ENCODE data around the gene HLA-DPA1.

HLA-DPA1 gene

DNA sequence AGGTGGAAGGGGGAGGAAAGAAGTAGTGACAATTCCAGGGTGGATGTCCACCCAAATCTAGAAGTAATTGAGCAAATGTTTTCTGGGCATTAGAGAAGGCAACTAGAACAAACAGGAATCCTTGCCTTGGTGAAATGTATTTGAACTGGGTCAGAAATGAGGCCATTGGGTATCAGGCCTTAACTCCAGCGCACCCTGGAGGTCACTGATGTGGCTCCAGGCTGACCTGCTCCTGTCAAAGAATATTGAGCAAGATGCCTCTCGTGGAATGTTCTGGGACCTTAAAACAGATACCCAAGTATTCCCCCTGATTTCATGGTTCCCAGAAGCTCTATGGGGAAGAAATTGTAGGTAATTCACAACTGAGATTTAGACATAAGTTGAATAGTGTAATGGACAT lies 9.3 kb upstream of the HLA-DPA1 start:
- TF ChIP-seq JUND (IDR thresholded peaks at IDR 0.05; ENCODE audit: low read depth), result no peak
- no peak for DNase-seq (ENCODE audit: low read depth in 1 of 2, low spot score in 1 of 2)
- in situ Hi-C loops (cut with HindIII; ENCODE audit: low pct_unique_long_range_greater_than_20kb, low sequenced_read_pairs), result no loop called here

DNA sequence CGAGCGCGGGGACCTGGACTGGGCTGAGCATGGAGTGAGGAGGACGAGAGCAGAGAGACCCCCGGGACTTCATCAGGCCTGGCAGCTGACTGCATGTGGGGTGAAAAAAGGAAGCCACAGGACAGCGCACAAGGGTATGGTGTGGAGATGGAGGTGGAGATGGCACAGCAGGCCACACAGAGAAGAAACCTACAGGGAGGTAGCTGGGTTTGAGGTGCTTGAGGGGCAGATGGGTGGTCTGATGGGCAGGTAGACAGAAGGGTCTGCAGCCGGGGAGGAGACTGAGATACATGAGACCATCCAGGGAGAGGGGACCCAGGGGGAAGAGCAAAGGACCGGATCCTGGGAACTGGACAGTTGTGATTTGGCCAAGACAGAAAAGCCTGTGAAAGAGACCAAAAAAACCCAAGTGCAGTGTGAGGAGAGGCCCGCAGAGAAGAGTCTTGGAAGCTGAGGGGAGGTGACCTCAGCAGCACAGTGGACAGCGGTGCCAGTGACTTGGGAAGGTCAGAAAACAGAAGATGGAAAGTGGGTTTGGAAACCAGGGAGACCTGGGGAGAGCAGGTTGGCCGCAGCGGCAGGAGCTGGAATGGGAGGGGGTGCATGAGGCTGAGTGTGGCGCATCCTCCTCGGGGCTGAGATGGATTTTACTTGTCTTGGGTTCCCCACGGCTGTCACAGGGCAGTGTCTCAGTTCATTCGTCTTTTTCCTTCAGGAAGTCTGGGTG lies 7.8 kb upstream of the HLA-DPA1 start:
- DNase-seq (ENCODE audit: low read depth in 1 of 2, low spot score in 1 of 2), result no peak
- TF ChIP-seq JUND (IDR thresholded peaks at IDR 0.05; ENCODE audit: low read depth), result no peak
- in situ Hi-C loops (cut with HindIII; ENCODE audit: low pct_unique_long_range_greater_than_20kb, low sequenced_read_pairs), result no loop called here

DNA sequence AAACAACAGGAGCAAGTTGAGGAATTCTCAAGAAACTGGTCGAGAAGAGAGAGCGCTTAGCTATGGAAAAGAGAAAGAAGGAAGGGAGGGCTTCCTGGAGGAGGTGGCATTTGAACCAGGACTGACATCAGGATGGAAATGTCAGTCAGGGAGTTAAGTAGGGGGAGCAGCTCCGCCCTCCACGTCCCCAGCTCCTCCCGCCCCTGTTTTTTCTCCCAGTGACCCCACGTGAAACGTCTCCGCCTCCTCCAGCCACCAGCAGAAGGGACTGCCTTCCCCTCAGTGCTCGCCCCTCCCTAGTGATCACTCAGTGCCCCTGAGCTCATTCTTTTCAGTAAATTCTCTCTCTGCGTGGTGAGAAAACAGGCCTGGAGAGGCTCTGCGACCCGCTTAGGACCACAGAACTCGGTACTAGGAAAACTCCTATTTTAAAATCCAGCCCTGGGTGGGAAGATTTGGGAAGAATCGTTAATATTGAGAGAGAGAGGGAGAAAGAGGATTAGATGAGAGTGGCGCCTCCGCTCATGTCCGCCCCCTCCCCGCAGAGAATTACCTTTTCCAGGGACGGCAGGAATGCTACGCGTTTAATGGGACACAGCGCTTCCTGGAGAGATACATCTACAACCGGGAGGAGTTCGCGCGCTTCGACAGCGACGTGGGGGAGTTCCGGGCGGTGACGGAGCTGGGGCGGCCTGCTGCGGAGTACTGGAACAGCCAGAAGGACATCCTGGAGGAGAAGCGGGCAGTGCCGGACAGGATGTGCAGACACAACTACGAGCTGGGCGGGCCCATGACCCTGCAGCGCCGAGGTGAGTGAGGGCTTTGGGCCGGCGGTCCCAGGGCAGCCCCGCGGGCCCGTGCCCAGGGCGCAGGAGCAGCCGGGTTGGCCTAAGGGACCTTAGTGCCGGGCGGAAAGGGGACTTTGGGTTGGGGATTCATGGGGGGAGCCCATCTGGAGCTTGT lies 7.0 kb upstream of the HLA-DPA1 start:
- in situ Hi-C loops (cut with HindIII; ENCODE audit: low pct_unique_long_range_greater_than_20kb, low sequenced_read_pairs), result no loop called here

DNA sequence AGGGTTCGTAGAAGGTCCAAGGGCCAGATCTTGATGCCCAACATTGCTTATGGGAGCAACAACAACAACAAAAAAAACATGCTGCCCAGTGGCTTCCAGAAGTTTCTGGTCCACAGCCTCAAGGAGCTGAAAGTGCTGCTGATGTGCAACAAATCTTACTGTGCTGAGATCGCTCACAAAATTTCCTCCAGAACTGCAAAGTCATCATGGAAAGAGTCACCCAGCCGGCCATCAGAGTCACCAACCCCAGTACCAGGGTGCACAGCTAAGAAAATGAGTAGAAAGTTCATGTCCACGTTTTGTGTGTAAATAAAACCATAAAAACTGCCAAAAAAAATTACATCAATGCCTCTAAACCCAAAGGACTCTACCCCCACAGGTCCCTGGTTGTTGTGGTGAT lies 6.1 kb upstream of the HLA-DPA1 start:
- no peak for TF ChIP-seq JUND (IDR thresholded peaks at IDR 0.05; ENCODE audit: low read depth)
- in situ Hi-C loops (cut with HindIII; ENCODE audit: low pct_unique_long_range_greater_than_20kb, low sequenced_read_pairs), result no loop called here
- no peak for DNase-seq (ENCODE audit: low read depth in 1 of 2, low spot score in 1 of 2)

More for the DNA sequence above, 7.0 kb upstream of the HLA-DPA1 start:
- no peak for TF ChIP-seq JUND (IDR thresholded peaks at IDR 0.05; ENCODE audit: low read depth)
- DNase-seq (ENCODE audit: low read depth in 1 of 2, low spot score in 1 of 2), result no peak

DNA sequence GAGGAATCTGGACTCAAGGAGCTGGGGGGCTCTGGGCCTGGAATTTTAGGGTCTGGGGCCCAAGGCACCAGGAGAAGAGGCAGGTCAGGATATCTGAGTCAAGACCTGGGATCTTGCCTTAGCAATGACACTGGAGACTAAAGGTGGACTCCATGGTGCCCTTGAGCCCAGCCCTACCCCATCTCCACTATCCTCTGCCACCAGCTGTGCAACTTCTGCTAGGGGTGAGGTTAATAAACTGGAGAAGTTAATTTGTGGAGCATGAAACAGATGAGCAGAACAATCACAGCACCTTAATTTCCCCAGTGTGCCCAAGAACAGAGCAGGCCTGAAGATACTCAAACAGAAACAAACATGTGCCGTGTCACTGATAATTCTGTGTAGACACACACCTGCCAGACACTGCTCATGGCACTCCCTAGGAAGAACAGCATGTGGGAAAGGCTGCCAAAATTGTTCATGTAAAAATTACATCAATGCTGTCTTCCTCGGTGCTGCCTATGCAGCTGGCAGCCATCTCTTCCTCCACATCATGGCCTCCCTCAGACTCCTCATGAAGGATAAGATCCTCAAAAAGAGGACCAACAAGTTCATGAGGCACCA lies 5.6 kb upstream of the HLA-DPA1 start:
- no peak for DNase-seq (ENCODE audit: low read depth in 1 of 2, low spot score in 1 of 2)
- in situ Hi-C loops (cut with HindIII; ENCODE audit: low pct_unique_long_range_greater_than_20kb, low sequenced_read_pairs), result no loop called here
- TF ChIP-seq JUND (IDR thresholded peaks at IDR 0.05; ENCODE audit: low read depth), result no peak

DNA sequence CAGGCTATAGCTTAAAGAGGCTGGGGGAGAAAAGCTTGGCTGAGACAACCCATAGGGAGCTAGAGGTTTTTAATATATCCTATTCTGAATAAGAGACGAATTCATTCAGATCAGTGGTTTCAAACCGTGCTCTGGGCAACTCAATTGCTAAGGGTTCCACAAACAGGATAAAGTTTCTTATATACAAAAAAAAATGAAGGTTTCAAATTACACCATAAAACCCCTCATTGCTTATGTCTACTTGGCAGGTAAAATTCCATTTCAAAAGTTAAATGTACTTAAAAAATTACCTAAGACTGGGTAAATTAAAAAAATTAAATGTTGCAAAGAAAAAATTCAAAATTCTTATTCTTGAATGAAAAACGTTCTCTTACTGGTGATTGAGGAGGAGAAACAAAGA lies 5.0 kb upstream of the HLA-DPA1 start:
- in situ Hi-C loops (cut with HindIII; ENCODE audit: low pct_unique_long_range_greater_than_20kb, low sequenced_read_pairs), result no loop called here
- no peak for TF ChIP-seq JUND (IDR thresholded peaks at IDR 0.05; ENCODE audit: low read depth)
- DNase-seq (ENCODE audit: low read depth in 1 of 2, low spot score in 1 of 2), result no peak

DNA sequence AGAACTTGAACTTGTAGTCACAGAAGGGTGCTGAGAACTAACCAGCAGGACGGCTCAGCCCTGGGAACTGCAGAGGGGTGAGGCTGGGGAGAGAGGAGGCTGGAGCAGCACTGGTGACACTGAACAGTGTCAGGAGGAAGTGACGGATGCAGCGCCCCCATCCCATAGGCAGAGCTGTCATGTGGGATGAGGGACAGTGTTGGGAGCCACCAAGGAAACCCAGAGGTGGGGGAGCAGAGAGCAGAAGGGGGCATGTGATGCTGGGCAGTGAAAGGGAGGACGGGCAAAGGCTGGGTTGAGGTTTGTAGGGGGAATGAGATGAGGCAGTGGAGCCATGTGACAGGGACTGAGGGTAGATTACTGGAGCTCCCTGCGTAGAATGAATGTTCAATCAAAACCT lies 4.5 kb upstream of the HLA-DPA1 start:
- in situ Hi-C loops (cut with HindIII; ENCODE audit: low pct_unique_long_range_greater_than_20kb, low sequenced_read_pairs), result no loop called here
- no peak for DNase-seq (ENCODE audit: low read depth in 1 of 2, low spot score in 1 of 2)
- TF ChIP-seq JUND (IDR thresholded peaks at IDR 0.05; ENCODE audit: low read depth), result no peak

DNA sequence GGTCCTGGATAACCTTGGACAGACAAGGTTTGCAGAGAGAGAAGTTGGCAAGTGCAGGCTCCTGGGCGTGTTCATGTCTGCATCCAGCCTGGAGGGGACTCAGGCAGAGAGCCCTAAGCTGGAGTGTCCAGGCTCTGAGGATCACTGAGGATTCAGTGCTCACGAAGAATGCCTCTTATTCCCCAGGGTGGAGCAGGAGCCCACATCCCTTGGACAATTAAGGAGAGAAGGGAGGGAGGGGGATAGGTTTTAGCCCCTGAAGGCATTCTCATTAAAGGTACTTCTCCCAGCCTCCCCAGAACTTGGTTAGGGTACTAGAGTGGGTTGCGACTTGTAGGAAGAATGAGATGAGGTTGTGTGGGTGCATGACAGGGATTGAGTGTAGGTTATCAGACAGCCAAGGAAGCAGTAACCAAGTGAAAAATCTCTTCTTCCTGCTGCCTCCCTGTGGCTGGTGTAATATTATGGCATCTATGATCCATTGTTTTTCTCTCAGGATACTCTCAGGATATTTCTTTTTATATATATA lies 3.0 kb upstream of the HLA-DPA1 start:
- TF ChIP-seq JUND (IDR thresholded peaks at IDR 0.05; ENCODE audit: low read depth), result no peak
- in situ Hi-C loops (cut with HindIII; ENCODE audit: low pct_unique_long_range_greater_than_20kb, low sequenced_read_pairs), result no loop called here
- no peak for DNase-seq (ENCODE audit: low read depth in 1 of 2, low spot score in 1 of 2)

DNA sequence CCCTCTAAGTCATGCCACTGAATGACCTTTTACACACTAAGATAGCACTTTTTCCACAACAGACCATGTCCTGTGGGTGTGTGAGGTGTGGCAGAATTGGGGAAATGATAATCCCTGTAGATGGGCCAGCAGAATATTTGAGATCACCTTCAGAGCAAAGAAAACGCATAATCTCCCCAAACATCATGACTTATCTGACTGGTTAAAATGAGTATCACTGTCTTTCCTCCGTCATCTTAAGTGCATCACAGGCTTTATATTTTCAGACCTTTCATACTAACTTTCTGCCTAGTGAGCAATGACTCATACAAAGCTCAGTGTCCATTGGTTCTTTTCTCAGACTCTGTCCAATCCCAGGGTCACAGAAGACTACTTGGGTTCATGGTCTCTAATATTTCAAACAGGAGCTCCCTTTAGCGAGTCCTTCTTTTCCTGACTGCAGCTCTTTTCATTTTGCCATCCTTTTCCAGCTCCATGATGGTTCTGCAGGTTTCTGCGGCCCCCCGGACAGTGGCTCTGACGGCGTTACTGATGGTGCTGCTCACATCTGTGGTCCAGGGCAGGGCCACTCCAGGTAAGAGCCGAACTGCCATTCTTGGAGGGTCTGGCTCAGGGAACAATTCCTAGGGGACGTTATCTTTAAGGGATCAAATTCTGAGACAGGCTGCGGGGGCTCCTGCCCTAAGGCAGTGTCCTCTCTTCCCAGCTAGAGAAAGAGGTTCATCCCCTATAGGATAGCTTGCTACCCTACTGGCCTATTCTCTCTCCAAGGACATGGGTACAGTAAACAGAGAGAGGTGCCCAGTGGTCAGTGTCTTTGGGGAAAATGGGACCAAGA lies 2.3 kb upstream of the HLA-DPA1 start, which contains the start of gene HLA-DPB1:
Gene HLA-DPB1, plus strand, starts transcription at position 423 of the 838 bp plus-strand sequence. Its CDS starts 52 bp downstream, at position 475.
- in situ Hi-C loops (cut with HindIII; ENCODE audit: low pct_unique_long_range_greater_than_20kb, low sequenced_read_pairs), result no loop called here
- no peak for TF ChIP-seq JUND (IDR thresholded peaks at IDR 0.05; ENCODE audit: low read depth)
- DNase-seq (ENCODE audit: low read depth in 1 of 2, low spot score in 1 of 2), result peak; percentile 75 to 91

DNA sequence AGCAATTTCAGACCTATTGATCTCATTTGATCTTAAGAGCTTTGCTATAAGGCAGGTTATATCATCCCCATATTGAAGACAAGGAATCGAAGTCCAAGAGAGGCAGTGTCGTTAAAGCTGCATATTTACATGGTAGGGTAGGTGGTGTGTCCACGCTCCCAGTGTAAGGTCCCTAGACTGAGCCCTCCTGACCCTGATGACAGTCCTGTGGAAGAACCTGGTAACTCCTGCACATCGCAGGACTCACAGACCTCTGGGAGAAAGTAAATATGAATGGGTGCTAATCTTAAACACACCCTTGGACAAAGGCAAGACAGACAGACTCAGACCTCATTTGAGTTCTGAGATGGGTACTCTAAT lies 1.7 kb upstream of the HLA-DPA1 start:
- in situ Hi-C loops (cut with HindIII; ENCODE audit: low pct_unique_long_range_greater_than_20kb, low sequenced_read_pairs), result no loop called here
- TF ChIP-seq JUND (IDR thresholded peaks at IDR 0.05; ENCODE audit: low read depth), result no peak
- no peak for DNase-seq (ENCODE audit: low read depth in 1 of 2, low spot score in 1 of 2)

DNA sequence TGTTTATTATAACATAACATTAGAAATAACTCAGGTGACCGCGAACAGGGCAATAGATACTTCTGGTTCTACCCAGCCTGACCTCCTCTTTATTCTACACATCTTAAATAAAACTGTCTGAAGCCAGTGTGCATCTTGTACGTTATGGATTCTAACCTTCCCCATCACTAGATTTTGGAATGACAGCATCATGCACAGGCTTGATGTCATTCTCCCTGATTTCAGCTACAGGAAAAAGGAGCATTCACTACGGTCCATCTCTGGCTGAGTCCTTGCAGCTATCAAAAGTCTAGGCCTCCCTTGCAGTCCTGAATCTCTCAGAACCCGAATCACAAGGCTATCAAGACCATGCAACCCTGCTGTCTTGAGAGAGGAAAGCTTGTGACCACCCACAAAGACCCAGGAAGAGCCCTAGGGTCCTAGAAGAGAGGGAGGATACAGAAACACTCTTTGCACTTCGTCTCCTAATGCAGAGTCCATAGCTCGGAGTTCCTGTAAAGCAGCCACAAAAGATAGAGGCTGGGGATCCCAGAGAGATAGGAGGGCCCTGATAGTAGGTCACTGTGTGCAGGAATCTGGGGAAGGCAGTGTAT lies 845 bp downstream of the HLA-DPA1 start:
- no peak for DNase-seq (ENCODE audit: low read depth in 1 of 2, low spot score in 1 of 2)
- in situ Hi-C loops (cut with HindIII; ENCODE audit: low pct_unique_long_range_greater_than_20kb, low sequenced_read_pairs), result no loop called here
- no peak for TF ChIP-seq JUND (IDR thresholded peaks at IDR 0.05; ENCODE audit: low read depth)
